ENCODE measurements around the gene YAP1.

YAP1 gene

DNA sequence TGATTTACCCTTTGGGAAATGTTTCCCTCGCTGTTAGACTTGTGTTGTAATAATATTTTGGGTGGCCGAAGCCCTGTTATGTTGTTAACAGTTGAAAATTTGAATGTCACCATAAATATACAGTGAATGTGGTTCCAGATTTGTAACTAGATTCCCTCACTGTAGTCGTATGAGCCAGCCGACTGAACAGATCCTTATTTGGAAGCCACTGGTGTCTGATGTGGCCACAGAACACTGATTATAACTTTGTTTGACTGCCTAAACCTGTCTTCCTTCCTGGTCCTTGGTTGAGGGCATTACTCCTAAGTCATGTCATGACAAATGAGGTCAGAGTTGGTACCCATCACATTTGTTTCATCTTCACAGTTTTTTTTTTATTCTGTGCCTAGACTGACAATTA lies 45.4 kb downstream of the YAP1 start:
- no peak for DNase-seq (ENCODE audit: extremely low read depth in 1 of 2, low read depth in 1 of 2)

DNA sequence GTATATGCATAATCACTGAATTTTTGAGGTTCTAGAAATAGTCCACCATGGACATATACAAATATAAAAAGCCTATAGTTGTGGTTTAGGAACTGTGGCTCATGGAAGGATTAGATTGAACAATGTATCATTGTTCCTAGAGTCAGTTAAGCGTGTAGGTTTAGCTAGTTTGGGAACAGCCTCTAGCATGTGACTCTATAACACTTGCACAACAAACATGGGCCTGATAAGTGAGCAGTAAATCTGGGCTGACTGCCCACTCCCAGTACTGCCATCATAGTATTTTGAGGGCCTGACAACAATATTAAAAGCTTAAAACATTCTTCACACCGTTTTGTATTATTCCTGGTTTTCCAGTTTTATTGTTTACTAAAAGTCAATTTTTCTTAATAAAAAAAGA lies 47.0 kb downstream of the YAP1 start:
- DNase-seq (ENCODE audit: extremely low read depth in 1 of 2, low read depth in 1 of 2): no peak

DNA sequence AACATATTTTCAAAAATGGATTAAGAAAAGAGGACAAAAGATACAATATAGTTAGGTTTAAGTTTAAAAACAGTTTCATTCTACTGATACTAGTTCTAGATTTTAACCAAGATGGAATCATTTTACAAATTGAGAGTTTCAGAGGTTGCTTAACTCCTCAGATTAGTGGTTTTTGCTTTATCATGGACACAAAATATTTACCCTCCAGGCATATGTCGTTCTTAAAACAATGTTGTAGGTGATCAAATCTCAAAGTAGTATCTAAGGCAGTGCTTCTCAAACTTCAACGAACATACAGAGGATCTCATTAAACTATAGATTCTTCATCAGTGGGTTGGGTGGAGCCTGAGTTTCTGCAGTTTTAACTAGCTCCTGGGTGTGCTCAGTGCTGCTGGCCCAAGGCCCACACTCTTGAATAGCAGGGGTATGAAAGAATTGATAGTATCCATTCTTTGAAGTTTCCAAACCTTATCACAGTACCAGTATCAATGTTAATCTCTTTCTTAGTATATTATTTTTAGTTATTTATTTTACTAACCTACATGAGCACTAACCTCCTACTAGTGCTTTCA lies 48.0 kb downstream of the YAP1 start:
- DNase-seq (ENCODE audit: extremely low read depth in 1 of 2, low read depth in 1 of 2): no peak

DNA sequence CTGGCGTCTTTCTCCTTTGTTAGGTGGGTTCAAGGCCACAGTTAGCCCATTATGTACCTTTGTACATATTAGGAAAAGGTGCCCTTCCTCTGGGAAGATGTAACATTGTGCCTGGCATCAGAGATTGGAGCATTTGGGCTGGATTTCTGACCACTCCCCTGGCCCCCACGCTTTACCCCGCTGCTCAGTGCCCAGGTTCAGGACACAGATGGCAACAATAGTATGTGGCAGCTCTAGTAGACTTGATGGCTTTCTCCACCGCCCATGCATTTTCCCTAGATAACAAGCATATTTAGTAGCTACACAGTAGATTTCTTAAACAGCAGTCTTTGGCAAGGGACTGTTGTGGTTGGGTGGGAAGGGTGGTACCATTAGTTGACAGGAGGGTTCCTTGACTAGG lies 53.1 kb downstream of the YAP1 start:
- no peak for DNase-seq (ENCODE audit: extremely low read depth in 1 of 2, low read depth in 1 of 2)

DNA sequence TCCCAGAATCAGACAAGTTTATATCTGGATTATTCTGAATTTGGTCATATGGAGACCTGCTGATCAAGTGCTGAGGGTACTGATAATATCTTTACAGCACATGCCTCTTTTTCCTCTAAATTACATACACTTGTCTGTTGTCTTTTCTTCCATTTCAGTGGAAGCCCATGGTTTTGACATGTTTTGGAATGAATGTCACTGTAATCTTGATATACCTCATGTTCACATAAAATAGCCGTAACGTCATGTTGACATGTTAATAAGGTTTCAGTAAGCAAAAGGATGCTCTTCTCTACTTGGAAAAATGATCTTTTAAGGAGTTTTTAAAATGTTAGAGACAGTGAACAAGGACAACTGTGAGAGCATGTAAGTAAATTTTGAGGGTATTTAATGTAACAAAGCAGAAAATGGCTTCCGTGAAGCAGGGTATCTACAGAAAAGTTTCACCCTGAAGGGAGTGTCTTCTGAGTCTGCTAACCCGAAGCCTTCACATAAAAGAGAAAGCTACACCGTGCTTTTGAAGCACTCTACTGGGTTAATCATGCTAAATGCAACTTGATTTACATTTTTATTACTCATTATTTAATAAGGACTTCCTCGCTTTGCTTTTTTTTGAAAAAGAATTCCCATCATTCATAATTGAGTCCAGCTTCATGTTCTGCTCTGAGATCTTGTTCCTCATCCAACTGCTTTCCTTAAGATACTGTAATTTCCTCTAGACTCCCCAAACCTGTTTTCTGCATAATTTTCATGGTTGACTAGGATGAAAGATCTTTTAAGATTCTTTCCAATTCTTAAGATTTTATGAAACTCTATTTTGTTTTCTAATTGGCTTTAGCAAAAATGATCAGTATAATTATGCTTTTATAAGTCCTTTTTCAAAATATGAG lies 56.2 kb downstream of the YAP1 start:
- DNase-seq (ENCODE audit: extremely low read depth in 1 of 2, low read depth in 1 of 2): no peak

DNA sequence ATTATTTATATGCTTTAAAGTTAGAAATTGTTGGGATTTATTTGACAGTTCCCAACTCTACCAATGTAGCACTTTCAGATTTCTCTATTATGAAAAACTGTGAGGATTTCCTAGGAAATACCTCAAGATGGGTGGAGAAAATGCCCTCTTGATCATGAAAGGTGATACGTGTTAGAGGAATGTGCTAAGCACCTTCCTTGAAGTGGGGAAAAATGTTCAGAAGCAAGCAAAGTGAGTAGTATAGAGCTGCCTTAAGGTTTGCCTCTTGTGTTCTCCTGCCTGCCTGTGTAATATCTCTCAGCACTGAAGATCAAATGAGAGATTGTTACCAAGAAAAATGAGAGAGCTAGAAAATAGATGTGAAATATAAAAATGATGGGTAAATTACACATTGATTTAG lies 58.2 kb downstream of the YAP1 start:
- DNase-seq (ENCODE audit: extremely low read depth in 1 of 2, low read depth in 1 of 2): no peak

DNA sequence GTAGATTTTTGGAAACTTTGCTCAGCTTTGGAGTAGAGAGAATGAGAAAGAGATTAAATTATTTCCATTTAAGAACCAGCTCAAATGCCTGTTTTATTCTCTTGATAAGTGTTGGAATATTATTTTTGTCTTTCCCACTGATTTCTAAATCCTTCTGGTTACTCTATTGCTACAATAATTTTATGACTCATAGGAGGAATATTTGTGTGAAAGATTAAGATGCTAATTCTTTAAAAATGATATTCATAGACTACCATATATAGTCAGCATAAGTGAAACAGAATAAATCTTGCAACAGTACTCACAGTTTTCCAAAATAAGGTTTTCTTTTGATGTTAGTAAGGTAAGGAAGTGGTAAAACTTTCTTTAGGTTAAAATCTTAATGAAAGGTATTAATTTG lies 60.9 kb downstream of the YAP1 start:
- DNase-seq (ENCODE audit: extremely low read depth in 1 of 2, low read depth in 1 of 2): no peak

DNA sequence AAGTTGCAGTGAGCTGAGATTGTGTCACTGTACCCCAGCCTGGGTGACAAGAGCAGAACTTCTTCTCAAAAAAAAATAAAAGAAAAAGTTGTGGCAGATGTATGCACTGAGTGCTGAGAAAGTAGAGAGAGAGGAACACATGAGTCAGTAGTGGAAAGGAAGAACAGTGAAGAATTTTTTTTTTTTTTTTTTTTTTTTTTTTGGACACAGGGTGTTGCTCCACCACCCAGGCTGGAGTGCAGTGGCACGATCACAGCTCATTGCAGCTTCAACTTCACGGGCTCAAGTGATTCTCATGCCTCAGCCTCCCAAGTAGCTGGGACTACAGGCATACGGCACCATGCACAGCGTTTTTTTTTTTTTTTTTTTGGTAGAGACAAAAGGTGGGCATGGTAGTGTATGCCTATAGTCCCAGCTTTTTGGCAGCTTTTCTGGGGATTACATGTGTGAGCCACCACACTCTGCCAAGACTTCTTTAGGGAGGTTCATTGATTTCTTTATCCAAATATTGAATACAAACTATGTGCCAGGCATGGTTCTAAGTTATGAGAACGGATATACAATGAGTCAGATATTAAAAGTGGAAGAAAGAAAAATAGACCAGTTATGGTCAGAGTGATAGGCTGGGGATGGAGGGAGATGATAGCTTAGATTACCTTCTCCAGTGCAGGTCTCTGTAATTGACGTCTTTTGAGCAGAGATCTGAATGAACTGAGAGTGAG lies 62.0 kb downstream of the YAP1 start:
- DNase-seq (ENCODE audit: extremely low read depth in 1 of 2, low read depth in 1 of 2): no peak

DNA sequence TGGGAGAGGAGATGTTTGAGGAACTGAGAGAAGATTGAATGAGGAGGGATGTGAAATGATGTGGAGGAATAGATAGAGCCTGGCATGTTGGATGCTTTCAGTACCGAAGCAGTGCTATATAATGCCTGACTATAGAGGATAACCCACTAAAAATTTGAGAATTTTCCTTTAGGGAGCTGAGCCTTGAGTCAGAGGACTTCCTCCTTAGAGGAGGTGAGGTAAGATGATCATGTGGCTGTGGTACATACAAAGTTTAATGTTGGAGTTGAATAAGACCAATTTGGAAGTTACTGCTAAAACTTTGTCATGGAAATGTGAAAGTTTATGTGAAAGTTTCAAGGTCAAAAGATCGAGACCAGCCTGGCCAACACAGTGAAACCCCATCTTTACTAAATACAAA lies 66.9 kb downstream of the YAP1 start:
- DNase-seq (ENCODE audit: extremely low read depth in 1 of 2, low read depth in 1 of 2): no peak

DNA sequence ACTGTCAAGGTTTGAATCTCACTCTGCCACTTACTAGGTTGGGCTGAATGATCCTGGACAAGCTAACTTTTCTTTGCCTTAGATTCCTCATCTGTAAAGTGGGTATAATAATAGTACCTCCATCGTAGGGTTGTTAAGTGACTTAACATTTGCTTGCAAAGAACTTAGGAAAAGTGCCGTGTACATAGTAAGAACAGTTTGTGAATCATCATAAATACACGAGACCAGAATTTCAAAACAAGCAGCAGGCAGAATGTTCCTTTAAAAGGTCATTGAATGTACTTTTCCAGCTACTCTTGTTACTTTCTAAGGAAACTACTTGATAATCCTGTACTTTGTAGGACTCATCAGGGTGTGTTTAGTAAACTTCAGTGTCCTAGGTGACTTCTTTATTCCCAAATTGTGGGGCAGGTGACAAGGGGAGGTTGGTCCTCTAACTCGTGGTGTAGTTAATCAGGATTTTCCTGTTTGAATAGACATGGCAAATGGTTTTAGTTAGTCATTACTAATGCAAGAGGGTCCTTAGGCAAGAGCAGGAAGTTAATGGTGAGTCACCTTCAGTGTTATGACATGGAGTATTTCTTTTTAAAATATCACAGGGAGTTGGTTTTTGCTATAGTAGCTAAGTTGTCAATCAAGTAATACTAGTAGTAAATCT lies 67.9 kb downstream of the YAP1 start:
- no peak for DNase-seq (ENCODE audit: extremely low read depth in 1 of 2, low read depth in 1 of 2)

DNA sequence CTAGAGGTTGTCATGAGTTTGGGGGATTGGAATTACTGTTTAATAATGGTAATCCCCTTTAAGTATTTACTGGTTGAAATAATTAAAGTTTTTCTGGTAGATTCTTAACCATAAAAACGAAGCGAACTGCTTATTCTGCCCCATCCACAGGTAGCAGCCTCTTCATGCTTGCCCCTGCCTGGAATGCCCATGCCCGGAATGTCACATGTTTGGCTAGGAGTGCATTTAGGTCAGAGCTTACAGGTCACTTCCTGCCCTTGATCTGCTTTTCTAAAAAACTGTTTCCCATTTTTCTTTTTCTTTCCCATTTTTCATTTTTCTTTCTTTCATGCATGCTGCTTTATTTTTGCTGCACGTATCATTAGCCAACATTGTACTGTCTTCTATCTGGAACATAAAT lies 69.1 kb downstream of the YAP1 start:
- no peak for DNase-seq (ENCODE audit: extremely low read depth in 1 of 2, low read depth in 1 of 2)

DNA sequence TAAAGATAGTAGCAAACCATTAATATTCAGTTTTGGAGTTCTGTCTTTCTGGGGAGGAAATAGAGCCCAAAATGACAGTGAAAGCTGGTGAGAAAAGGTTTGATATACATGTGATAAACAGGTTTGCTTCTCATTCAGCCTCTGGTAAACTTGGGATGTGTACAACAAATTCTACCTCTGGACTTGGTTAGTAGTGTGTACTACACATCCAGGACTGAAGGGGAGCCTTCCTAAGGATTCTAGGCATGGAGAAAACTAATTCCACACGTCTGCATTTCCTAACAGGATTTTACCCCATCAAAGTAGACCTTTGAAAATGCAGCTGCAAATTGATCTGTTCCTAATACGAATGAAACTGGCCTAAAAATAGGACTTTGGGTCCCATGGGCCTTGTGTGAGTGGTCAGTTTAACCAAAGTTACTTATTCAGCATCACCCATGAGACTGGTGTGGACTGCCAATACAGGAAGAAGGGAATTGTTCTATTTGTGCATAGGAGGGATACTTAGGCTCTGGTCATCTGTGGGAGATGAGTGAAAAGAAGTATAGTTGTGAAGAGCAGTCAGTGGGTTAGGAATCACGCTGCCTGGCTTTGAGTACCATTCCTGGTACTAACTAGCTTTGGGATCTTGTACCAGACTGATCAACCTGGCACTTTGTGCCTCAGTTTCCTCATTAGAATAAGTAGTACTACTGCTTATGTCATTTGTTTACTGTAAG lies 74.2 kb downstream of the YAP1 start:
- DNase-seq (ENCODE audit: extremely low read depth in 1 of 2, low read depth in 1 of 2): no peak

DNA sequence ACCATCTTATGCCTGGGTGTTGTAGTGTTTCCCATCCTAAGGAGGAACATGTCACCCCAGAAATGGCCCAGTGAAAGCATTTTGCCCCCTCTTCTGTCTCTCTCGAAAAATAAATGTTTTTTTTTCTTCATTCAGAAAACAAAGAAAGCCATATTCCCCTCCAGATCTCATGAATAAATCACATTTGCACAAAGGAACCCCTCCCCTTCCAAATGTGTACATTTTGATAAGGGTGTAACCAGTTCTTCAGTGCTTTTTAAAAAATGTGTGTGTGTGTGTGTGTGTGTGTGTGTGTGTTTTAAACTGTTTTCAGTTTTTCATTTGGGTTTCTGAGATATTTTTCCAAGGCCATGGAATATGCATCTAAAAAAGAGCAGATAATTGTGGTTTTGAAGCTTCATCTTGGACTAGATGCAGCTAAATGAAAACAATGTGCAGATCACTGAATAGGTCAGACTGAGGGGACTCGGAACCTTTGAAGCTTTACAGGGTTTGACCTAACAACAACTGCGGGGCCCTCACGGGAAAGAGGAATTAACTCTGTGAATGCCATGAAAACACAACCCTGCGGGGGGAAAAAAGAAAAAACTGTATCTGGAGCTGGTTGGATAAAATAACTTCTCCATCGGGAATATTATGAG lies 76.4 kb downstream of the YAP1 start:
- no peak for DNase-seq (ENCODE audit: extremely low read depth in 1 of 2, low read depth in 1 of 2)

DNA sequence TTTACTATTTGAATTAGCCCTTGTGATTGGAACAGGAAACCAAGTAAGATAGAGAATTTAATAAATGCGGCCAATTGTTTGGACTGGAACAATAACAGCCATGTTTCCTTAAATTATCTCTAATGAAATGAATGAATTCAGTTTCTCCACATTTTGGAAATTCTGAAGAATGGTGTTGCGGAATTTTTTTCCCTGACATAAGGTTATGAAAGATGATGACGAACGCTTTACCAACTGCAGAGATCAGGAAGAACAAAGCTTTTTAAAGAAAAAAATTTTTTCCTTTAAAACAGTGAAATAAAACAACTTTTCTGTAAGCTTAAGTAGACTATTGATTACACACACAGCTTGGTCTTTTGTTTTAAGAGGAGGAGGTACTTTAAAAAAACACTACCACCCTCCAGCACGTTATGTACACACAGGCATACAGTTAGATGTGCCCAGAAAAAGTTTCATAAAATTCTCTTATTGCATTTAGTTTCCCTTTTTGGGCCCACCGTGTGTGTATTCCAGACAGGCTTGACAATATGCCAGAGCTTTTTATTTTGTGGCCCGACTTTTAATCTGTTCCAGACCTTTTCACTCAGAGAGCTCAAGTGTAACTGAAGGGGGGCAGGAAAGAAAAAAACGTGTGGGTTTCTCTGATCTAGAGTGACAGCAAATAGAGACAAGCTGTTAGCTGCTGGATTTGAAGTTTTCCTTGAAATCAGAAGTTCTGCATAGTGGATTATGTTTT lies 77.3 kb downstream of the YAP1 start:
- no peak for DNase-seq (ENCODE audit: extremely low read depth in 1 of 2, low read depth in 1 of 2)

DNA sequence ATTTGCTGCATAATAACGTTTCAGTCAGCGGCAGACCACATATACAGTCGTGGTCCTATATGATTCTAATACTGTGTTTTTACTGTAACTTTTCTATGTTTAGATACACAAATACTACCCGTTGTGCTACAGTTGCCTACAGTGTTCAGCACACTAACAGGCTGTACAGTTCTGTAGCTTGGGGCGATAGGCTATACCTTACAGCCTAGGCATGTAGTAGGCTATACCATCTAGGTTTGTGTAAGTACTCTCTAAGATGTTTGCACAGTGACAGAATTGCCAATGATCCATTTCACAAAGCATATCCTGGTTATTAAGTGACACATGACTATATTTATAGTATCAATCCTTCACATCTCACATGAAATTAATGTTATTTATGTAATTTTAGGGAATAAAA lies 78.2 kb downstream of the YAP1 start:
- DNase-seq (ENCODE audit: extremely low read depth in 1 of 2, low read depth in 1 of 2): no peak

DNA sequence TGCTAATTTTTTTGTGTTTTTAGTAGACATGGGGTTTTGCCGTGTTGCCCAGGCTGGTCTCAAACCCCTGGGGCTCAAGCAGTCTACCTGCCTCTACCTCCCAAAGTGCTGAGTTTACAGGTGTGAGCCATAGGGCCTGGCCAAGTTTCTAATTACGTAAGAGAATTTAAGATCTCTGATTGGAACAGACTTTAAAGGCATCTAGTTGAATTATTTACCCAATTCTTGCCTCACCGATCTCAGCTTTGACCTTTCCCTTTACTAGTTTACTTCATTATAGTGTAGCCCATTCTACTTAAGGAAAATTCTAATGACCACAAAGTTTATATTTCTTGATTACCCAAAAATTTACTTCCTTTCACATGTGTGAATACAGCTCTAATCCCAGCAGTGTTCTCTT lies 81.6 kb downstream of the YAP1 start:
- DNase-seq (ENCODE audit: extremely low read depth in 1 of 2, low read depth in 1 of 2): no peak

DNA sequence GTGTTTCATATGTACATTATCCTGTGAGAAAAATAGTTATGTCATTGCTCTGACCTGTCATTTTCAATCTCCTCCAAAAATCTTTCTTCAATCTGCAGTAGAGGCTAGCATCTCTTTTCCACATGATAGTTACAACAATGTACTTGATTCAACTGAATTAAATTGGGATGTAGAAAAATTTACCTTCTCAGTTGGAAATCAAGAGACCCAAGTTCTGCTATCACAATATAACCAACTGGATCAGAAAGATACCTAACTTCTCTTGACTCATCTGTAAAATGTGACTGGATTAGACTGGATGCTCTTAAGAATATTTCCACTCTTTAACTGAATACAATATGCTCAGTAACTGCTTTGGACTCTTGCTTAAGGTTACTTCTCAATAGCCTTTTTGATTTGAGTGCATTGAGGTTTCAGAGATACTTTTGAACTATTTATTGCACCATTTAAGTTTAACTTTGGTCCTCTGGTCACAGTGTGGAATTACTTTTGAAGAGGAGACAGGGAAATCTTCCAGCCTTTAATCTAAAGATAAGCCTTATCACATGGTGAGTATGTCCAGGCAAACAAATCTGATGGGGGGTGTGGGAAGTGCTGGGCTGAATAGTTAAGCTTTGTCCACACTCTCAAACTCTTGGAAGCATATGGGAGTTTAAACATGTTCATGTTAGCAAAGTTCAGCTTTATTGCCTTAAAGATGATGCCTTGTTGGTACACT lies 82.3 kb downstream of the YAP1 start:
- DNase-seq (ENCODE audit: extremely low read depth in 1 of 2, low read depth in 1 of 2): no peak

DNA sequence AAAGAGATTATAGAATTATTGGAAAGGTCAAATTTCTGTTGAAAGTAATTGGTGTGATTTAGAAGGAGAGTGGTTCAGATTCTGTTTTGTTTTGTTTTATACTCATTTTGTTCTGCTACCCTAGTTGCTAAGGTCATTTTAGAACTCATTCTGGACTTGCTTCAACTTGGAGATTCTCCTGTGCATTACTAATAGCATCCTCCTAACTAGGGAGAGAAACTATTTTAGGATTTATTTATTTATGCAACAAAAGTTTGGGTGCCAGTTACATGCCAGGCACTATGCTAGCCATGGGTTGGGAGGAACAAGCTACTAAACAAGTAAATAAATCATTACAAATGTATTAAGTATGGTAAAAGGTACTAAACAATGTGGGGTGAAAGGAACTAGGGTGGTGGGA lies 84.0 kb downstream of the YAP1 start:
- no peak for DNase-seq (ENCODE audit: extremely low read depth in 1 of 2, low read depth in 1 of 2)

DNA sequence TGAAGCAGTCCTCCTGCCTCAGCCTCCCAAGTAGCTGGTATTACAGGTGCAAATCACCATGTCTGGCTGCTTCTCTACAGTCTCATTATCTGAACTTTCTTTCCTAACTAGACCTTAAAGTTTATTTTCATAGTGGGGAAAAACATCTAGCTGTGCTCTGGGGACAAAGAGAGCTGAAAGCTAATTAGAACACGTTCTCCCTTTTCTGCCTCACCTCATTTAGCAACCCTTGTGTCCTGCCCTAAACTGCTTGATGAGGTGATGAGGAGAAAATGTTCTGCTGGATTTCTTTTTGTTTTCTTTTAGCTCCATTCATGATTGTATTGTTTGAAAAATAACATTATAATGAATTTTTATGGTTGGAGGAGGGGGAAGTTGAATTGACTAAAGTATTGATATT lies 84.7 kb downstream of the YAP1 start:
- DNase-seq (ENCODE audit: extremely low read depth in 1 of 2, low read depth in 1 of 2): no peak
